HPDE6-E6E7 (cell line): ENCODE results near the gene ZNF205.
"Not testable (repeated sequence)": the region's sequence is repeated elsewhere in the genome, so short reads cannot be mapped to it uniquely, and the experiment has no call there.

ENCODE experiments used
- DNase-seq: peaks from one replicate; pipeline ENCODE4 v3.0.0; 2011; ENCODE audit warnings: missing footprints; ENCODE audit errors: extremely low spot score

The ZNF205 gene

GRCh38 chr16:3131755-3132377 lies 19.5 kb downstream of the ZNF205 start:
- DNase-seq = no peak

GRCh38 chr16:3133844-3134243 lies 21.5 kb downstream of the ZNF205 start:
- no peak for DNase-seq

DNA sequence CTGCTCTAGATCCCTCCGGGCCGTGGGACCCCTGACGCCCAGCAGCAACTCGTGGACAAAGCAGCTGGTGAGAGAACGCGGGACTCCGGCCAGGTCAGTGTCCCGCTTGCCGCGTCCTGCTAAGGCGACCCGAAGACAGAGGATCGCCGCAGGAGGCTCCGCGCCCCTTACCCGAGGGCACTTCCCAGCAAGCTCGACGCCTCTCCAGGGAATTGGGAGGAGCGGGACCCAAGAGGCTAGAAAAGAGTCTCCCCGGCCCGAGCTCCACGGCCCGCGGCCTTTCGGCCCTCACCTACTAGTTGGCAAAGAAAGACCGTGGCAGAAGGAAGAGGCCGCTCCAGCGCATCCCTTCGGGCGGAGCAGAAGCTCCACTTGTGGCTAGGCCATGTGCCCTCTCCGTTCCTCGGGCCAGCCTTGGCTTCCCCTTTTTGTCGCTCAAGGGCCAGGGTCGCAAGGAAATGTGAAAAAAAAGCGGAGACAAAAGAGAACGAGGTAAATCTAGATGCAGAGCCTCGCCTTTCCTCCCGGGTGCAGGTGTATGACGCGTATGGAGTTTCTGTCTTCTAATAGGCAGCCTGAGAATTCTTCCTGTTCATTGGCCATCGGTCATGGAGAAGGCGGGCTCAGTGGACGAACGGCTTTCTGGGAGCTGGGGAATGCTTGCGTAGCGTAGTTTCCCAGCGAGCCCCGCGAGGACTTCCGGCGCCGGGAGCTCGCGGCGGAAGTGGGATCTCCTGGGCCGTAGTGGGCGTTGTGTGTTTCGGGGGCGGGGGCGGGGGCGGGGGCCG lies 22.1 kb downstream of the ZNF205 start, which contains the start of gene ZNF213:
Gene ZNF213 (plus strand): TSS at position 692 of the 788 bp plus-strand sequence. CDS start 2,252 bp downstream, outside the sequence.
- peak; percentile 96 for DNase-seq

DNA sequence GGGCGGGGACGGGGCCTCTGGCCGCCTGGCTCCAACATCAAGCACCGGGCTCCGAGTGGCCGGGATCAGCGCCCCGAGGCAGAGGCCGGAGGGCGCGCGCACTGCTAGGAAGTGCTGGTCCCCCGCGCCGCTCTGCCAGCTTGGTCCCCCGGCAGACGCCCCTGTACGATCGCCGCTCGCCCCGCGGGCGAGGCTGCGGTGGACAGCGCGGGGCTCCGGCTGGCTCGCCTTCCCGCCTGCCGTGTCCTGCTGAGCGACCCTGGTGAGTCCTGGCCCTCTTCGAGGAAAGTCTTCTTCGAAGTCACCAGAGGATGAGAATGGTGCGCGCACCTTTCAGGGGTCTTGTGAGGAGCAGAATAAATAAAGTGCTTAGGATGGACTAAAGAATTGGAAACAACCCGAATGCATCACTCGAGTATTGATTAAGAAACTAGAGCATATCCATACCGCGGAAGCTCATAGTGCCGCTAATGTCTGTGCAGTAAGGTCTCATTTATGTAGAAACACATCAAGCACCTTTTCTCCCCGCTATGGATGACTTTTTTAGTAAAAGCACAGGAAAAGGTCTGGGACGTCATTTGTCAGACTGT lies 22.8 kb downstream of the ZNF205 start:
- no peak for DNase-seq

- no peak for DNase-seq
Measured at GRCh38 chr16:3137267-3137666, 24.9 kb downstream of the ZNF205 start.

DNA sequence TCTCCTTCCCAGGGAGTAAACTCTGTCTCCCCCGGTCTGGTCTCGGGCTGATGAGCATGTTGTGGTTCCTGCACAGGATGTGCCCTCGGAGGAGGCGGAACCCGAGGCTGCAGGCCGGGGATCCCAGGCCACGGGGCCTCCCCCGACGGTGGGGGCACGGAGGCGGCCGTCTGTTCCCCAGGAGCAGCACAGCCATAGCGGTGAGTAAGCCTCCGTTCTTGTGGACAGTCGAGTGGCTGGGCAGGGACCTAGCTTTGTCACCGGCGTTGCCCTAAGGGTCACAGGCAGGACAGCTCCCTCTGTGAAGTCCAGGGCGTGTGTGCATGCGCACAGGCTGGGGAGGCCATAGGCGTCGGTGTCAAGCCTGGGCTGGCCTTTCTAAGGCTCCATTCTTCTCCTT lies 26.0 kb downstream of the ZNF205 start:
- DNase-seq = no peak

- no peak for DNase-seq
Measured at GRCh38 chr16:3138823-3139426, 26.5 kb downstream of the ZNF205 start.

DNA sequence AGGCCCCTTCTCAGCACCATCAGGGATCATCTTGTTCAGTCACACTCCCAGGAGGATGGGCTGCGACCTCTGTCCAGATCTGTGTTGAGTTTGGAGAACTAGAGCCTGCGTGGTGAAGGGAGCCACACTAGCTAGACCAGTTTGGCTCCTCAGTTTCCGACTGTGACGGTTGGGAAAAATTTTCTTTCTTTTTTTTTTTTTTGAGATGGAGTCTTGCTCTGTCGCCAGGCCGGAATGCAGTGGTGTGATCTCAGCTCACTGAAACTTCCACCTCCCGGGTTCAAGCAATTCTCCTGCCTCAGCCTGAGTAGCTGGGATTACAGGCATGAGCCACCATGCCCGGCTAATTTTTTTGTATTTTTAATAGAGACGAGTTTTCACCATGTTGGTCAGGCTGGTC lies 27.2 kb downstream of the ZNF205 start:
- DNase-seq = not testable (repeated sequence)

- no peak for DNase-seq
Measured at GRCh38 chr16:3140603-3141427, 28.4 kb downstream of the ZNF205 start.

DNA sequence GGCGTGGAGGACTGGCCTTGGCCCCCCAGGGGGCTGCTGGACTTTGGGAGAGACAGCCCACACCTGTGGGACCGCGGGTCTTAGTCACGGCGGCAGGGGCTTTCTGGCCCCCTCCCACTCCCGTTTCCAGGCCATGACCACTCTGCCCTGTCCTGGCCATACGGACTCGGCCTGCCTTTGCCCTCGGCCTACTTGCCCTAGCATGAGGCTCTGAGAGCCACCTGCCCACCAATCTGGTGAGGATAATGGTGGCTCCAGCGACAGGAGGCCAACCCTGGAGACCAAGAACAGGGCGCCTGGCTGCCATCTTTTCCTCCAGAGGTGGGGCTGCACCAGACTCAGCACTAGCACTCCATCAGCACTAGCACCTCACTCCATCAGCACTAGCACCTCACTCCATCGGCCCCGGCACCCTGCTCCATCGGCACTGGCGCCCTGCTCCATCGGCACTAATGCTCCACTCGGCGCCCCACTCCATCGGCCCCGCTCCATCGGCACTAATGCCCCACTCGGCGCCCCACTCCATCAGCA lies 29.5 kb downstream of the ZNF205 start:
- no peak for DNase-seq

GRCh38 chr16:3142327-3142726 lies 29.9 kb downstream of the ZNF205 start:
- no peak for DNase-seq

DNA sequence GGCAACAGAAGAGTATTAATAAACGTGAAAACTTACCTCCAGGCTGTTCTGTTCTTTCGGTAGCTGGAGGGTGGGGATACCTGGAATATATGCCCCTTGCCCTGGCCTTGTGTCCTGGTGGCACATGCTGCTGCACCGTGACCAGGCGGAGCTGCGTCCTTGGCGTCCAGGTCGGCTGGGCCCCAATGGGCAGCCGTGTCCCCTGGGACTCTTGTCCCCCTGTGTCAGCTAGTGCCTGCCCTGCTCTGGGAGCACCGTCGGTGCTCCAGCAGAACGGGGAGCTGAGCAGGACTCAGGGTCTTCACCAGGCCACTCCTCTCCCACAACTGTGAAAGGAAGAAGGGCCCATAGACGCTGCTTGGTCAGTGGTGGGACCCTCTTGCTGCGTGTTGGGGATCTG lies 30.4 kb downstream of the ZNF205 start:
- DNase-seq = no peak

DNA sequence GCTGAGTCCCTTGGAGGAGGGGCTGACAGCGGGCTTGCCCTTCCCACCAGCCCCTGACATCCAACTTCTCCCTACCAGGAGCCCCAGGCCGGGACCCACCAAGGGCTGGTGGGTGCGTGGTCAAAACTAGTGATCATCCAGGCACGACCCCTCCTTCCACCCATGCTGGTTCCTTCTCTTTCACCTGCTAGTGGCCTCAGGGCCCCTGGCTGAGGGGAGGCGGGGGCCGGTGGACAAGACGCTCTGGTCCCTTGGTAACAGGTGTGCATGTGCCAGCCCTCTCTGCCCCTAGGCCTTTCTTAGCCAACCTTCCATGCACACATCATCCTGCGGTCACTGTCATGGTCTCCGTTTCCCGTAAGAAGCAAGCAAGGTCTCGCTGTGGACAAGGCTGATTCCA lies 30.8 kb downstream of the ZNF205 start:
- no peak for DNase-seq

- DNase-seq = no peak
Measured at GRCh38 chr16:3143598-3144320, 31.4 kb downstream of the ZNF205 start.

- DNase-seq = no peak
Measured at GRCh38 chr16:3144321-3144983, 32.1 kb downstream of the ZNF205 start.

GRCh38 chr16:3145151-3145550 lies 32.8 kb downstream of the ZNF205 start:
- no peak for DNase-seq

DNA sequence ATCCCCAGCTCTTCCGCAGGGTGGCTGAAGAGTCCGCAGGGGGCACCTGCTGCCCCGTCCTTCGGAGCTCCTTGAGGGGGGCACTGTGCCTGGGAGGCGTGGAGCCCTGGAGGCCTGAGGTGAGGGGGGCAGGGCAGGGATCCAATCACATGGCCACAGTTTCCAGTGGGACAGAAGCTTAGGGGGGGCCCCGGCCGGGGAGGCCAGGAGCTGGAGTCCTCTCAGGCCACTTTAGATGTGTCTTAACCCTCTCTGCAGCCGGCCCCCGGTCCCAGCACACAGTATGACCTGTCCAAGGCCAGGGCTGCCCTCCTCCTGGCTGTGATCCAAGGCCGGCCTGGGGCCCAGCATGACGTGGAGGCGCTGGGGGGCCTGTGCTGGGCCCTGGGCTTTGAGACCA lies 33.3 kb downstream of the ZNF205 start:
- no peak for DNase-seq

- no peak for DNase-seq
Measured at GRCh38 chr16:3147046-3147756, 34.8 kb downstream of the ZNF205 start.

DNA sequence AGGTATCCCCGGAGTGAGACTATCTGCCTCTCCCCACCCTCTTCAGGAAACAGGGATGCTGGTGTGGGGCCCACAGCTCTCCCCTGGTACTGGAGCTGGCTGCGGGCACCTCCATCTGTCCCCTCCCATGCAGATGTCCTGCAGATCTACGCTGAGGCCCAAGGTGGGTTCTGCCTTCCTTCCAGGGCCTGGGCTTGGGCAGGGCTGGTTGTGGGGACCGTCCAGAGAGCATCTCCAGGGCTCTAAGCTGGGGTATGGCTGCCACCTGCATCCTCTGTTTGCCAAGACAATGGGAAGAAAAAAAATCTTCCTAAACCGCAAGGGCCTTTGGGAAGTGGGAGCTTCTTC lies 35.3 kb downstream of the ZNF205 start:
- DNase-seq = no peak
